Ectodermal cell (in vitro differentiated cells): ENCODE data around the gene SORL1-AS1.

Experiments used
- H3K27ac ChIP-seq: 2 replicates; pipeline ENCODE4 v1.7.0; 2013; ENCODE audit warnings: mild to moderate bottlenecking, low read depth, low read length; ENCODE audit not compliant: insufficient read depth, poor library complexity, severe bottlenecking
- H3K27me3 ChIP-seq: 2 replicates; pipeline ENCODE4 v1.7.0; 2013; ENCODE audit warnings: mild to moderate bottlenecking, low read length; ENCODE audit not compliant: insufficient read depth, control insufficient read depth, poor library complexity, severe bottlenecking
- H3K36me3 ChIP-seq: one replicate; pipeline ENCODE4 v1.7.0; 2013; ENCODE audit warnings: low read length; ENCODE audit not compliant: control insufficient read depth, insufficient read depth
- H3K4me1 ChIP-seq: one replicate; pipeline ENCODE4 v1.7.0; 2013; ENCODE audit warnings: low read length; ENCODE audit not compliant: control insufficient read depth, insufficient read depth
- H3K4me3 ChIP-seq: 2 replicates; pipeline ENCODE4 v1.7.0; 2013; ENCODE audit warnings: low read depth, low read length, control low read depth; ENCODE audit not compliant: insufficient read depth
- H3K9me3 ChIP-seq: 2 replicates; pipeline ENCODE4 v1.7.0; 2013; ENCODE audit warnings: mild to moderate bottlenecking, low read length, moderate library complexity; ENCODE audit not compliant: control insufficient read depth
- WGBS, 2 experiments: methylation state at CpG; one replicate each; pipeline ENCODE4 v1.1.7; 2013; ENCODE audit warnings: missing lambda C conversion rate in 2 of 2; 5-methylcytosine and 5-hydroxymethylcytosine counted together

The SORL1-AS1 gene

GRCh38 chr11:121474680-121475079 lies 21.9 kb upstream of the SORL1-AS1 start:
- peaks cover 18% of the 10 kb centered on the region for H3K4me1 ChIP-seq
- H3K27me3 ChIP-seq, result no peaks in the 10 kb centered on the region
- no peaks in the 10 kb centered on the region for H3K36me3 ChIP-seq
- H3K4me3 ChIP-seq, result no peak overlapping the region
- H3K9me3 ChIP-seq, result no peaks in the 10 kb centered on the region
- WGBS, 2 experiments, result 89 to 94% methylated on average over 7 of the region's 7 CpGs
- H3K27ac ChIP-seq, result no peak overlapping the region

GRCh38 chr11:121473064-121473777 lies 20.5 kb upstream of the SORL1-AS1 start:
- WGBS, 2 experiments, result 92% methylated on average over 8 of the region's 8 CpGs
- no peaks in the 10 kb centered on the region for H3K9me3 ChIP-seq
- no peak overlapping the region for H3K27ac ChIP-seq
- H3K4me3 ChIP-seq, result no peak overlapping the region
- no peaks in the 10 kb centered on the region for H3K27me3 ChIP-seq
- peaks cover 3% of the 10 kb centered on the region for H3K4me1 ChIP-seq
- no peaks in the 10 kb centered on the region for H3K36me3 ChIP-seq

- no peak overlapping the region for H3K27ac ChIP-seq
- no peak overlapping the region for H3K4me3 ChIP-seq
- no peaks in the 10 kb centered on the region for H3K9me3 ChIP-seq
- H3K36me3 ChIP-seq, result no peaks in the 10 kb centered on the region
- 90 to 98% methylated on average over 2 of the region's 2 CpGs for WGBS, 2 experiments
- no peaks in the 10 kb centered on the region for H3K27me3 ChIP-seq
- H3K4me1 ChIP-seq, result peaks cover 9% of the 10 kb centered on the region
Measured at GRCh38 chr11:121472312-121472711, 19.5 kb upstream of the SORL1-AS1 start.

- H3K36me3 ChIP-seq, result no peaks in the 10 kb centered on the region
- H3K9me3 ChIP-seq, result no peaks in the 10 kb centered on the region
- 93 to 96% methylated on average over 12 of the region's 12 CpGs for WGBS, 2 experiments
- H3K27me3 ChIP-seq, result no peaks in the 10 kb centered on the region
- no peak overlapping the region for H3K4me3 ChIP-seq
- no peak overlapping the region for H3K27ac ChIP-seq
- H3K4me1 ChIP-seq, result peaks cover 16% of the 10 kb centered on the region
Measured at GRCh38 chr11:121471167-121471566, 18.4 kb upstream of the SORL1-AS1 start.

GRCh38 chr11:121469910-121470309 lies 17.1 kb upstream of the SORL1-AS1 start:
- no peaks in the 10 kb centered on the region for H3K36me3 ChIP-seq
- 97 to 99% methylated on average over 5 of the region's 5 CpGs for WGBS, 2 experiments

GRCh38 chr11:121467965-121468364 lies 15.2 kb upstream of the SORL1-AS1 start:
- WGBS, 2 experiments, result 74 to 75% methylated on average over 10 of the region's 10 CpGs
- H3K27ac ChIP-seq, result no peak overlapping the region
- peaks cover 22% of the 10 kb centered on the region for H3K4me1 ChIP-seq
- H3K27me3 ChIP-seq, result no peaks in the 10 kb centered on the region
- no peaks in the 10 kb centered on the region for H3K9me3 ChIP-seq
- H3K36me3 ChIP-seq, result no peaks in the 10 kb centered on the region
- no peak overlapping the region for H3K4me3 ChIP-seq

More at GRCh38 chr11:121469910-121470309, 17.1 kb upstream of the SORL1-AS1 start:
- H3K4me3 ChIP-seq, result no peak overlapping the region
- H3K27ac ChIP-seq, result no peak overlapping the region
- peaks cover 22% of the 10 kb centered on the region for H3K4me1 ChIP-seq
- no peaks in the 10 kb centered on the region for H3K9me3 ChIP-seq
- H3K27me3 ChIP-seq, result no peaks in the 10 kb centered on the region

GRCh38 chr11:121467471-121467870 lies 14.7 kb upstream of the SORL1-AS1 start:
- no peak overlapping the region for H3K27ac ChIP-seq
- H3K27me3 ChIP-seq, result no peaks in the 10 kb centered on the region
- no peaks in the 10 kb centered on the region for H3K36me3 ChIP-seq
- no peaks in the 10 kb centered on the region for H3K9me3 ChIP-seq
- peaks cover 22% of the 10 kb centered on the region for H3K4me1 ChIP-seq
- 85 to 100% methylated on average over 1 to 2 of the region's 2 CpGs for WGBS, 2 experiments
- no peak overlapping the region for H3K4me3 ChIP-seq

GRCh38 chr11:121466063-121466794 lies 13.5 kb upstream of the SORL1-AS1 start:
- H3K36me3 ChIP-seq, result no peaks in the 10 kb centered on the region
- no peak overlapping the region for H3K4me3 ChIP-seq
- WGBS, 2 experiments, result 46 to 55% methylated on average over 6 to 7 of the region's 8 CpGs
- H3K27ac ChIP-seq, result no peak overlapping the region
- peaks cover 22% of the 10 kb centered on the region for H3K4me1 ChIP-seq
- H3K9me3 ChIP-seq, result no peaks in the 10 kb centered on the region
- no peaks in the 10 kb centered on the region for H3K27me3 ChIP-seq

GRCh38 chr11:121465709-121466062 lies 12.9 kb upstream of the SORL1-AS1 start:
- no peak overlapping the region for H3K4me3 ChIP-seq
- no peaks in the 10 kb centered on the region for H3K36me3 ChIP-seq
- peaks cover 22% of the 10 kb centered on the region for H3K4me1 ChIP-seq
- no peaks in the 10 kb centered on the region for H3K9me3 ChIP-seq
- WGBS, 2 experiments, result 68% methylated on average over 8 of the region's 8 CpGs
- H3K27me3 ChIP-seq, result no peaks in the 10 kb centered on the region
- H3K27ac ChIP-seq, result no peak overlapping the region

- peaks cover 22% of the 10 kb centered on the region for H3K4me1 ChIP-seq
- no peaks in the 10 kb centered on the region for H3K9me3 ChIP-seq
- no peak overlapping the region for H3K27ac ChIP-seq
- no peaks in the 10 kb centered on the region for H3K36me3 ChIP-seq
- 81 to 89% methylated on average over 11 of the region's 11 CpGs for WGBS, 2 experiments
- no peak overlapping the region for H3K4me3 ChIP-seq
- H3K27me3 ChIP-seq, result no peaks in the 10 kb centered on the region
Measured at GRCh38 chr11:121464352-121464946, 11.7 kb upstream of the SORL1-AS1 start.
